HCEC 1CT (cell line): ENCODE measurements around the gene SCCPDH.

Experiments used
- DNase-seq: peaks from one replicate; pipeline ENCODE4 v3.0.0-alpha.2; 2017

Gene SCCPDH

DNA sequence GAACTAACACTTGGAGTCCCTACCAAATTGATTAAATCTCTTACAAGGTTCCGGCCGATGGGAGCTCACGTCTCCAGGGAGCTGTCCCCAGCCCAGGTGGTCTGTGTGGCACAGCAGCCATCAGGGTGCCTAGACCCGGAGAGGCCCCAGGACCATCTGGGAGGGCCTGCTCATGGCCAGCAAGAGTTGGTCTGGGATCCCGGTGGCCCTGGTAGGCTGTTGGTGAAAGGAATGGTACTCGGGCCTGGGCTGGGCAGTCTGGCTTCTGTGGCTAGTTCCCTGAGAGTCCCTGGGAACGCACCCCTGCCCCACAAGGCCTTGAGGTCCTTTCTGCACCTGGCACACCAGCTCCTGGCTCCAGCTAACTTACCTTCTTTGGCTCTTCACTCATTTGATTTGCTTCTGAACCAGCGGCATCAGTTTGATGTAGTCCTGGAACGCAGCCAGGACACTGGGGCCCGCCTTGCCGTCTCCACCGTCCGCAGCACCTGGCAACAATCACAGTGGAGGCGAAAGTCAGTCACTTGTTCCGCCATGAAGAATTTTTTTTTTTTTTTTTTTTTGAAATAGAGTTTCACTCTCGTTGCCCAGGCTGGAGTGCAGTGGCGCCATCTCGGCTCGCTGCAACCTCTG is 62.5 kb downstream of the SCCPDH start:
- no peak for DNase-seq

DNA sequence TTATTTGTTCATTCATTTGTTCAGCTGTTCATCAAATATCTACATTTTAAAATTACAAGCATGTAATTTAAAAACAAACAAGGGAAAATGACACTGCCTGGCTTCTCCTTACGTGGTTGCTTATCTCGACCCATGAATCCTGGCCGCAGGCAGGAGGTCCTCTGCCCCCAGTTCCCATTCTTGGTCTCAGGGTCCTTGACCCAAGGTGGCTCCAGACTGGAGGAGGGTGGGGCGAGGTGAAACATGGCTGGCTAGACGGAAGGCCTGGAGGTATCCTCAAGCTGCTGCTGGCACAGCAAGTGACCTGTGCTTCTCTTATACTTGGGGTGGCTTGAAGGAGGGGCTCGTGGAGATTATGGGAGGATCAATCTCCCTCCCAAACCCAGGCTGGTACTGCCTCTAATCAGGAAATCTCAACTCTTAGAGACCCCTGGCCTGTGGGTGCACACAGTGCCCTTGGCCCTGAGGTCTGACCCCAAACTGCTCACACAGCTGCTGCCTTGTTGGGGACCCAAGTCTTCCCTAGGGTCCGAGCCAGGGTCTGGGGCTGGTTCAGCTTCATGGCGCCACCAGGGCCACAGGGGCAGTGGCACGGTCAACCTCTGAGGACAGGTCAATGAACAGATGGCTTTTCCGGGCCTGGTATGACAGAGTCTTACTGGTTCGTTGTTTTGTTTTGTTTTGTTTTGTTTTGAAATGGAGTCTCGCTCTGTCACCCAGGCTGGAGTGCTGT is 63.7 kb downstream of the SCCPDH start:
- DNase-seq, result no peak

DNA sequence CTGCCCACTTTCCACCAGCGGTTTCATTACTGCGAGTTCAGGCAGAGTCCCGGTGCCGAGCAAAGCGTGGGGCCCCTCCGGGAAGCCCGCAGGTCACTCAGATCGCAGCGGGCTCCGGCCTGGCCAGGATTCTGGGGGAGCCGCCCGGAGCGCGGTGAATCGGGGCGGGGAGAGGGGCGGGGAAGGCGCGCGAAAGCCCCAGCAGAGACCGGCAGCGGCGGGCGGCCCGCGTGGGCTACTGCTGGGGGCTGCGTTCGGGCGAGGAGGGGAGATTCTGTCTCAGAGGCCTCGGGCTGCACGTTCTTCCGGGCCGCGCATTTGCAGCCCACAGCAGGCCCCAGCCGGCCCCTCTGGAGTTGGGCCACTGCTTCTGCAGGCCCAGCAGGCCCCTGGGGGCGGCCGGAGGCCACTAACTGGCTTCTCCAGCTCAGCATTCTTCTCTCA is 64.7 kb downstream of the SCCPDH start:
- no peak for DNase-seq

DNA sequence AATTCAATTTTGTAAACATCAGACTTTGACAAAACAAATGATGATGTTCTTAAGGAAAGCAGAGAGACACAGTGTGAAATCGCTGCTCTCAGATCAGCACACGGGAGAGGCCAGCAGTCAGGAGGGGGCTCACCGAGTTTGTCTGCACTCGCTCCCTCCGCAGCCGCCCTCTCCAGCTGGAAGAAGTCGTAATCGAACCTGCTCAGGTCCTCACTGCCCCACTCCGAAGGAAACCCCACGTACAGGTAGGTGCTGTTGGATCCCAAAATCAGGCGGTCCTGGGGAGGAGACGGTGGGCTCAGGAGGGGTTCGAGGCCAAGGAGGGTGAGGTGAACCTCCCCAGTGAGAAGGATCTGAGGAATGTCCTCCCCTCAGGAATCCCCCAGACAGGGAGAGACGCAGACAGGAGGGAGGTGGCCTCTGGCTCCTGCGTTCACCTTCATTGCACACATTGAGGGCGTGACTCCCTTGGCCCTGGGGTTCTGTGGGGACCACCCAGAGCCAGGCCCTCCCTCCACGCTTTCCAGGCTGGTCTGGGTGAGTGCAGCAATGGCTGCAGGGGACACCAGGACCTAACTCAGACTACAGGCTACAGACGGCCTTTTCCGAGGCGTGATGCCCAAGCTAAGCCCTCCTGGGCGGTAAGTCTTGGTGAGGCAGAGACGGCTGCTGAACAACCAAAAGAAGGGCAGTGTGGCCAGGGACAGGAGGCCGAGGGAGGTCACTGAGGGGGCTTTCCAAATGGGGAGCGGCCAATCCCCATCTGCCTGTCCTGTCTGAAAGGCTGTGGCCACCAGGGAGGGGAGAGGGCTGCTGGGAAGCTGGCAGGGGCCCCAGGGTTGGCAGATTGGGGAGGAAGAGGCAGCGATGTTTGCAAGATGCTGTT is 65.5 kb downstream of the SCCPDH start:
- DNase-seq, result no peak

DNA sequence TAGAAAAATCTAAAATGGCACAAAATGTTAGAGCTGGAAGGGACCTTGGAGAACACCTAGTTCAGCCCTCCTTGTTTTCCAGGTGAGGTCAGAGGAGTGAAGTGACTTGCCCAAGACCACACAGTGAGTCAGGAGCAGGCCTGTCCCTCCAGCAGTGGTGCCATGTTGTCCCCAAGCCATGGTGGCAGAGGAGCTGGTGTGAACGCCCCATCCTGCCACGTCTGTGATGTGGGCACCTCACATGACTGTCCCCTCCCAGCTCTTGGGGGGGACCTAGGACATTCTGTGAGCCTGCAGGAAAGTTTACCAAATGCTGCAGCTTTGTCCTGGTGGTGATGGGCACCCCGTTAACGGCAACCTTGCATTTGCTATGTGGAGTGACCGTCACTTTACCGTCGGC is 66.2 kb downstream of the SCCPDH start:
- DNase-seq, result no peak

DNA sequence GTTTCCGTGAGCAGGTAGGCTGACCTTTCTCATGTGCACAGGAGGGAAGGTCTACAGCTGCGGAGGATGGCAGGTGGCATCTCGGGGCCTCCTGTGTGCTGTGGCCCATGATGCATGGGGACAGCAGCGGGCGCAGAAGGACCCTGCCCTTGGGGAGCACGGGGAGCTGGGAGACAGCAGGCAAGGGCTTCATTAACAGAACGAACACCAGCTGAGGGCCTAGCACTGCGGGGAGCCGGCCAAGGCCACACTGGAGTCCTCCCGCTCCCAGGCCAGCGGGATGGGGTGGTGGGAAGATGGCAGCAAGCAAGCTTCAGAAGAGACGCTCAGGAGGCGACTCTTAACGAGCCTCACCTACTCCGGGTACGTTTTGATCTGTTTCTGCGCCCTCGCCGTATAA is 66.6 kb downstream of the SCCPDH start:
- no peak for DNase-seq

DNA sequence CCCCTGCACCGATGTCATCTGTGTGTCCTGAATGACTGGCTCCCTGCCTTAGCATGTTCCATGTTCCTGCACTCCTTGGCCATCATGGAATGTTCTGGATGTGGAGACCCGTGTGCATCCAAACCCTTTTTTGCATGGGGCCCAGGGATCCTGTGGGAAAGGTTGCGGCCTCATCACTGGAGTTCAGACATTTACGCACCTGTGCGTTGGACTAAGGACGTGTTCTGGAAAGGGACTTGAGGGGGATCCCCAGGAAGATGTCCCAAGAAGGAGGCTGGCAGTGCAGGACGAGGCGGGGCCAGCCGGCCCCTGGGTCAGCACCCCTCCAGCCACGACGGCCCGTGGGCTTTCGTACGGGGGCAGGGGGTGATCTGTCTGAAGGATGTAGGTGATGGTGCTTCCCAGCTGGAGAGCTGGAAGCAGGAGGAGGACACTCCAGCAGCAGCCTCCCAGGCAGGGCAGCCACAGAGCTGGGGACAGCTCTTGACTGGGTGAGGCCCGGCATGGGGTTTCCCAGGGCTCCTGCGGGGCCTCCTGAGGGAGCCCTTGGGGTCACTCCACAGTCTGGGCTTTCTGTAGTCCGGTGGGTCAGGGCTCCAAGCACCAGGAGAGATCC is 67.2 kb downstream of the SCCPDH start:
- DNase-seq, result no peak

DNA sequence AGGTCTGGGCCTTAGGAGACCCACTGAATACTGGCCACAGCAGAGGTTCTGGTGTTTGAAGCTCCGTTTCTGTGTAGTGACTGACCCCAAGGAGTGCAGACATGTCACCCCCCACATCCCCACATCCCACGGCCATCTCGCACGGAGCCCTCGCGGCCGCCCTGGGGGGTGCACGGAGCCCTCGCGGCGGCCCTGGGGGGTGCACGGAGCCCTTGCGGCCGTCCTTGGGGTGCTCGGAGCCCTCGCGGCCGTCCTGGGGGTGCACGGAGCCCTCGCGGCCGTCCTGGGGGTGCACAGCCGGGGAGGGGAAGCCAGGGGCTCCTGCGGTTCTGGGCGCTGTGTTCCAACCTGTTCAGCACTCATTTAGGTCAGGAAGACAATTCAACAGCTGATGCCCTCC is 68.4 kb downstream of the SCCPDH start:
- no peak for DNase-seq

DNA sequence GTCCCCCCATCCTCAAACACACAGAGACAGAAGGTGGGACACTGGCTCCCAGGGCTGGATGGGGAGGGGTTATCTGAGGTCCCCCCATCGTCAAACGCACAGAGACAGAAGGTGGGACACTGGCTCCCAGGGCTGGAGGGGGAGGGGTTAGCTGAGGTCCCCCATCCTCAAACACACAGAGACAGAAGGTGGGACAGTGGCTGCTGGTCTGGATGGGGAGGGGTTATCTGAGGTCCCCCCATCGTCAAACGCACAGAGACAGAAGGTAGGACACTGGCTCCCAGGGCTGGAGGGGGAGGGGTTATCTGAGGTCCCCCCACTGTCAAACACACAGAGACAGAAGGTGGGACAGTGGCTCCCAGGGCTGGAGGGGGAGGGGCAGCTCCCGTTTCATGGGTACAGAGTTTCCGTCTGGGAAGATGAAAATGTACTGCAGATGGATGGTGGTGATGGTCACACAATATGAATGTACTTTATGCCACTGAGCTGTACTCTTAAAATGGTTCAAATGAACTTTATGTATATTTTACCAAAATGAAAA is 69.2 kb downstream of the SCCPDH start:
- no peak for DNase-seq

DNA sequence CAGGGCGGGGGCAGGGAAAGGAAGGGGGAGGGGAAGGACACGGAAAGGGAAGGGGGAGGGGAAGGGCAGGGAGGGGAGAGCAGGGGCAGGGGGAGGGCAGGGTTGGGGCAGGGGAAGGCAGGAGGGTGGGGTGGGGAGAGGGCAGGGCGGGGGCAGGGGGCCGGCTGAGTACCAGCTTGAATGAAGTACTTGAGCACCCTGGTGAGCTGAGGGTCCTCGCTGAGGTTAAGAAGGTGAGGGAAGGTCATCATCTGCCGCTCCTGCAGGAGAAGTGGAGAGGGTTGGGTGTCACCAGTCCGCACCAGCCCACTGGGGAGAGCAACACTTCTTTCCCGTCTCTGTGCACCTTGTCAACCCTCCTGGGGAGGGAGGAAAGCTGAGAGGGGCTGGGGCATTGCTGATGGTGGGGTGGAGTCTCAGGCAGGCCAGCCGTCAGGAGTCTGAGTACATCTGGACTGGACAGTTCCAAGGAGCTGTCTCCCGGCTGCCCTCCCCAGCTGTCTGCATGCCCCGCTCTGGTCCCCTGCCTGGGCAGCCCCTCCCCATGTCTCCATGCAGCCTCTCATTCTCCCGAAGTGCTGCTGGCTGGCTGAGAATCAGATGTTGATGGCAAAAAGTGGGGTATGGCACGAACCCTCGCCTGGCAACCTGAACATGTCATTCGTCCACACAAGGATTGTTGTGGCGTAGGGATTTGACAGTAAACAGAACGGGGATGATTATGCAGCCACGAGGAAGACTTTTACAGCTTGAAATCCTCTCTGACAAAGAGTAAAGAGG is 70.0 kb downstream of the SCCPDH start:
- DNase-seq, result no peak

DNA sequence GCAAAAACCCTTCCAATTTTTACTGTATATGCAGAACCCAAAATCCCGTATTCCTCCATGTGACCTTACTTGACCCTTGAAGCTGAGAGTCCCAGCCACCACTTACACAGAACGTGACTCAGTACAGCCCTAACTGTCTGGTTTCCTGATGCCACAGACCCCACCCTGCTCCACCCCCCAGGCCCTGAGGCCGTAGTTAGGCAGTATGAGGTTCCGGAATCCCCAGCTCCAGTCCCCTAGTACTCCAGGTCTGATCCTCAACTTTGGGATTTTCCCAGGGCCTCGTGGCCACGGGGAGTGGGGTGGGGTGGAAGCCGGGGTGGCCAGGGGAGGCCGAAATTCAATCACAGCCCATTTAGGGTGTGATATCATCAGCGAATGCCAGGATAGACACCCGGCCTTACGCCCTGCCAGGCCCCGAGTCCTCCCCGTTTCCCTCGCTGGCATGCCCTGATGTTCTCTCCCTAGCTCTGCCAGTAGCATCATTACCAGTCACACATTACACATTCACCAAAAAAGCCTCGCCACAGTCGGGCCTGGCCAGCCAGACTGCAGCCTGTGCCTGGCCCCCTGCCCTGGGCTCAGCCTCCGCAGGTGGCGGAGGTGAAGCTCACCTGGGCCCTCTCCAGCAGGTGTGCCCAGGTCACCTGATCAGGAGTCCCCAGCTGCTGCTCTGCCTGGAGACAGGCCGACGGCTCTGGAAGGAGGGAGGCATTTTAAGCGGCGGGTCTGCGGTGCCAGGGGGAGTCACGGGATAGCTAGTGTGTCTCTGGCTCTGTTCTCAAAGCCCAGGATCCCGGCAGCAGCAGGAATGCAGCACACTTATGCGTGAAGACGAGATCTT is 70.8 kb downstream of the SCCPDH start:
- no peak for DNase-seq

DNA sequence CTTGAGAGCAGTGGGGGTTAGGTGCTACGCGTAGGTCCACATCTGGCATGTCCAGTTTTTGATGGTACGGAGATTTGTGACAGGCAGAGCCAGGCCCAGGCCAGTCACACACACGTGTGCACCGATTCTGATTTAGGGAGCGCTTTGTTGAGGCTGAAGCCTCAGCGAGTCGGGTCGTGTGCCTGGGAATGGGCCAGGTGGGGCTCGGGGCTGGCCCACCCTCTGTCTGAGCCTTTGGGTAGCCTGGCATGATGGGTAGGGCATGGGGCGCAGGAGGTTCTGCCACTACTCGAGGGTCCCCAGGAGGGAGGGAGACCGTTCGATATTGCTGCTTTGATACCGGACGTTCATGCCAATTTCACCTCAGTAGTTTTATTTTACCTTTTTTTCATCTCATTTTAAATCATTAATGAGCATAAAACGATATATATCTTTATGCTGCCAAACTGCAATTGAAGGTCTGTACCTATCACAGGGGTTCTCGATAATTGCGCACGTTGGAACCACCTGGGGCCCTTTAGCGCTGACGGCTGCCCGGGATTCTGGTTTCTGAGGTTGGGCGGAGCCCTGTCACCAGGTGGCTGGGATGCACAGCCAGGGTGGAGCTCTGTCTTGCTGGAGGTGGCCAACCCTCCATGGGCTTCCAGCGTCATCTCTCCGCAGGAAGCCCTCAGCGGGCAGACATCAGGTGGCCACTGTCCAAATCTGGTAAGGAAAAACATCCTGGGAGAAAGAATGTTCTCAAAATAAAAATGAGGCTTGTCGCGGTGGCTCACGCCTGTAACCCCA is 71.9 kb downstream of the SCCPDH start:
- DNase-seq, result no peak

DNA sequence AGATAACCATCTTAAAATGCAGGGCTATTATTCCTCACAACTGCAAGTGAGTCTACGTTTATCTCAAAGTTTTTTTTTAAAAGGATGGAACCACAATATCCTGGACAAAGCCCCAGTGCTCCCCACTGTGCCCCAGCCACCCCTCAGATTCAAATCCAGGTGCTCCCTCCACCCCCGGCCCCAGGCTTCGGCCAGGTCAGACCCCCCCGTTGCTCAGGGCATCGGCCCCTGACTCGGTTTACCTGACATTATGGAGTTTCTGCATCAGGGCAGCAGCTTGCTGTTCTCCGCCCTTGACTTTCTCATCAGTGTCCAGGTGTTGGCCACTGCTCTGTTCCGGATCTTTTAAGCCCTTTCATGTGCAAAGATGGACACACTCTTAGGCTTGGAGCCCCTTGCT is 72.9 kb downstream of the SCCPDH start:
- DNase-seq, result no peak

DNA sequence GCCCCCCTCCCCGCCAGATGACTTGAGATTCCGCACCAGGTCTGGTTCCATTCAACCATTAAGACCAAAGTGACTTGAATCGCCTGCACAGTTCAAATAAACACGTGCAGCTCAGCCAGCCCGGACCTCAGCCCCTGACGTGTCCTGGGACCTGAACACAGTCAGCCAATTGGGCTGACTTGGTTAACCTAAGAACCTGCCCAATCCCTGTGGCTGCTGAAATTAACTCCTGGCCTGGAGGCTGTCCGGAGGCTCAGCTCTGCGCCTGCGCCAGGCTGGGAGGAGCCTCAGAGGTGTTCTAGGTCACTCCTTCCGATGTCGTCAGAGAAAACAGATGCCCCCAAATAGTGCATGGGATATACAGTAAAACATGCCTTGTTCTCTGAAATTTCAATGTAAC is 73.4 kb downstream of the SCCPDH start:
- DNase-seq, result no peak

DNA sequence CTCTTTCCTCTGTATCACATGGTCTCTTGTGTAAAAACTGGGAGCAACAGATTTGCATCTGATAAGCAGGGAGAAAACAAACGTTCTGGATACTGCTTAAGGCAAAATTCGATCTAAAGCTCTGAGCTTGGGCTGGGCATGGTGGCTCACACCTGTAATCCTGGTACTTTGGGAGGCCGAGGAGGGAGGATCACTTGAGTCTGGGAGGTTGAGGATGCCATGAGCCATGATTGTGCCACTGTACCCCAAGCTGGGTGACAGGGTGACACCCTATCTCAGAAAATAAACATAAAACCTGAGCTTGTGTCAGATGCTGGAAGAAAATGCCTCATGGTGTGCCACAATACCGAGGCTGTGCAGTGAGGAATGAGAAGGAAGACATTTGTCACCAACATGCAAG is 73.9 kb downstream of the SCCPDH start:
- no peak for DNase-seq

DNA sequence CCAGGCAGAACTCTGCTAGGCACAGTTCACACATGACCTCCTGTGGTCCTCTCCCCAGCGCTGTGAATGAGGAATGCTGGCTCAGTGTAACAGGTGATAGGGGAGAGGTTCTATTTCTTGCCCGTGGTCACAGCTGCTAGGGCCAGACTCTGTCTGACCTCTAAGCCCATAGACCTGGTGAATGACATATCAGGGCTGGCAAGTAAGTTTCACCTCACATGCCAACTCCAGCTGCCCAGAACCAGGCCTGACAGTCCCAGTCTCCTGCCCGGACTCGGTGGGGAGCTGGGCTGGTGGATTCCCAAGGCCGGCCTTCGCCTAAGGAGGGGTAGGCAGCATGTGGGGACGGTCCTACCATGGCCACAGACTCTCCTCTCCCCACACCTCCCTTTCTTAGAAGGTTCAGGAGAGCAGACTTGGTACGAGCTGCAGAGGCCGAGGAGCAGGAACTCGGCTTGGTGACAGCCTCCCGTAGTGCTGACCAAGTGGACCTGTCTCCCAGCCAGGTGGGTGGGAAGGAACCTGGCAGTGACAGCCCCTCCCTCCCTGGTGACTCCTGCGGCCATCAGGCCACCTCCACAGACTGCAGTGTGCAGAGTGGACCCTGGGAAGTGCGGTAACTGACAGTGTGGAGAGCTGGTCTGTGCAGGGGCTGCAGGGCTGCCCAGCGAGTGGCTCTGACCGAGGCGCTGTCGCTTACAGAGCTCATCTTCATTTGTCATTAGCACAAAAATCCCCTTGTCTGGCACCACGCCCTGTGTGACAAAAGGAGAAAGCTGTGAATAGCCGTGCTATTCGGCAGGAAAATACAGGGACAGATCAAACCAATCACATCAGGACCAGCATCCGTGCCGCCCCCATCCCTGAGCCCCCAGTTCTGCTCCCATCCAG is 74.6 kb downstream of the SCCPDH start:
- no peak for DNase-seq

DNA sequence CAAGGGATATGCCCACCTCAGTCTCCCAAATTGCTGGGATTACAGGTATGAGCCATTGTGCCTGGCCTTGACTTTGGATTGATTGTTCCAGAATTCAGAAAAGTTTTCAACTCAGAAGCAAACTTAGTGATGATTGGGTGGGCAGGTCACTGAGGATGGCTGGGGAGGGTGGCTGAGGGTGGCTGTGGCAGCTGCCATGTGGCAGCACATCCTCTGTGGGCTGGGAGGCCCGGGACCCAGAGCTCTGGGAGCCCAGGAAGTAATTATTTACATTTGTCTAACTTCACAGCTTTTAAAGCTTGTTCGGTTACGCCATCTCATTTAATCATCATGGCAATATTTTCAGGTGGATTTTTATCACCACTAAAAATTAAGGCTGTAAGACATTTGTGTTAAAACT is 76.1 kb downstream of the SCCPDH start:
- no peak for DNase-seq

DNA sequence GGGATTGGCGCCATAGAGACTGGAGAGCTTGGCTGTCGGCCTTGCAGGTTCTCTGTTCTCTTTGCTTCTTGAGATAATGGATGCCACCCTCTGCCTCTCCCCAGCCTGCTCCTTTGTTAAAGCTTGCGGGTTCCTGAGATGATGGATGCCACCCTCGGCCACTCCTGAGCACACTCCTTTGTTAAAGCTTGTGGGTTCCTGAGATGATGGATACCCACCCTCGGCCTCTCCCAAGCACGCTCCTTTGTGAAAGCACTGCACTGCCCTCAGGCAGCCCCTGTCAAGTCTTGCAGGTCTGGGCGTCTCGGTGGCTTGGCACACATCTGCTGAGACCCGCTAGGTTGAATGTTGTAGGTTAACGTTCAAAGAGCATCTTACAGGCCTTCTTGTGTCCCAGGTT is 76.5 kb downstream of the SCCPDH start:
- no peak for DNase-seq

DNA sequence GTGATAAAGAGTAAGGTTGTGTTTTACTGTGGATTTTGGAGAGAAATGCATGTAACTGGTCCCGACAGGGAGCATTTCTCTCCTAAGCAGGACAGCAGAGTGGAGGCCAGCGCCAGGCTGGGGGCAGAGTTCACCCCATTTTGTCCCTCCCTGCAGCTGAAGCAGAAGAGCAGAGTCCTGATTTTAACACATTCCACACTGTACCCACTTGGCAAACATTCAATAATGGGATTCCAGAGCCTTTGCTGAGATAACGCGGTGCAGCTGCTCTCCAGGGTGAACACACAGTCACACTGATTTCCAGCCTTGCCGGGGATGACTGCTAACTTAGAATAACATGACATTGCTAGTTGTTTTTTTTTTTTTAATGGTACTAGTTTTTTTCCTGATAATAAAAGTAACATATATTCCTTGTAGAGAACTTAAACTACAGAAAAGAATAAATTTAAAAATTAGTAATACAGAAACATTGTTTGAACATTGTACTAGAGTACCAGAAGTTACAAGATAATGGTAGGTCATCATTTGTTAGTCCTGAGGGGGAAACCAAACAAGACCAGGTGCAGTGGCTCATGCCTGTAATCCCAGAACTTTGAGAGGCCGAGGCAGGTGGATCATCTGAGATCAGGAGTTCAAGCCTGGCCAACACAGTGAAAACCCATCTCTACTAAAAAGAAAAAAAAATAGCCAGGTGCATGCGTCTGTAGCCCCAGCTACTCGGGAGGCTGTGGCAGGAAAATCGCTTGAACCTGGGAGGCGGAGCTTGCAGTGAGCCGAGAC is 77.2 kb downstream of the SCCPDH start:
- no peak for DNase-seq
